Measurements from ENCODE around the gene B4GALNT3. TPM values are rescaled to one million over a fixed set of nuclear protein-coding genes. Genes with fewer than 3 reads are reported as not detected.

B4GALNT3 gene
- total and polyA plus RNA-seq, 2 of the 13 experiments (the other 11 are each of a cell fraction or from before 2014, with no cell fraction given): 3.2 to 4.4 TPM

DNA sequence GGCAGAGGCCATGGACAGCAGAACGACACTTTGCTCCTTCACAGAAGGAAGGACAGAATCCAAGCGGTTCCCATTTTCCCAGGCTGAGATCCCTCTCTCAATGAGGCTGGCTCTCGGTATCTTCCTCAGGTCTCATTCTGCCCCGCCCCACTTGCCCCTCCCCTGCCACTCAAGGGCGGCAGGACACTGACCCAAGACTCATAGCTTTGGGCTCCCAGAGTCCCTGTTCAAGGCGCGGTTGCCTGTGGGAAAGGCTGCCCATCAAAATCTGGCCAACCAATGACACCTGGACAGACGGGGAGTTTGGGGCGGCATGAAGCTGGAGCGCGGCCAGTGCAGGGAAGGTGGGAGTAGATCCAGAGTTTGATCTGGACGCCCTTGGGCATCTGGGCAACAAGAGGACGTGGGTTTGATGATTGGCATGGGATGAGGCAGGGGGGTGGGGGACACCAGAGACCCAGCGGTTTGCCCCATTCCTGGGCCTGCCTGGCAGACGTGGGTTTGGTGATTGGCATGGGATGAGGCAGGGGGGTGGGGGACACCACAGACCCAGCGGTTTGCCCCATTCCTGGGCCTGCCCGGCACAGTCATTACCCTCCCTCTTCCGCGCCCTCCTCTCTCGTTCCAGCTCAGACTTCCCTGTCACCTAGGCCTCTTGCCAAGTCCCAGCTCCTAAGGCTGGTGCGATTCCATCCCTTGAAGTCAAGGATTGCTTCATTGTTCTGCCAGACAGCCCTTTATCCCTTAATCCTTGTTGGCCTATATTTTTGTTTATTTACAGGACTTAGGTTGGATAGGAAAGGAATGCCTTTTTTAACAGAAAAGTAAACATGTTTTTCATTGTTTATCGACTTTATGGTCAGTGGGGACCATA is 111.4 kb downstream of the B4GALNT3 start (continued):
- TF ChIP-seq, protein P1, sequence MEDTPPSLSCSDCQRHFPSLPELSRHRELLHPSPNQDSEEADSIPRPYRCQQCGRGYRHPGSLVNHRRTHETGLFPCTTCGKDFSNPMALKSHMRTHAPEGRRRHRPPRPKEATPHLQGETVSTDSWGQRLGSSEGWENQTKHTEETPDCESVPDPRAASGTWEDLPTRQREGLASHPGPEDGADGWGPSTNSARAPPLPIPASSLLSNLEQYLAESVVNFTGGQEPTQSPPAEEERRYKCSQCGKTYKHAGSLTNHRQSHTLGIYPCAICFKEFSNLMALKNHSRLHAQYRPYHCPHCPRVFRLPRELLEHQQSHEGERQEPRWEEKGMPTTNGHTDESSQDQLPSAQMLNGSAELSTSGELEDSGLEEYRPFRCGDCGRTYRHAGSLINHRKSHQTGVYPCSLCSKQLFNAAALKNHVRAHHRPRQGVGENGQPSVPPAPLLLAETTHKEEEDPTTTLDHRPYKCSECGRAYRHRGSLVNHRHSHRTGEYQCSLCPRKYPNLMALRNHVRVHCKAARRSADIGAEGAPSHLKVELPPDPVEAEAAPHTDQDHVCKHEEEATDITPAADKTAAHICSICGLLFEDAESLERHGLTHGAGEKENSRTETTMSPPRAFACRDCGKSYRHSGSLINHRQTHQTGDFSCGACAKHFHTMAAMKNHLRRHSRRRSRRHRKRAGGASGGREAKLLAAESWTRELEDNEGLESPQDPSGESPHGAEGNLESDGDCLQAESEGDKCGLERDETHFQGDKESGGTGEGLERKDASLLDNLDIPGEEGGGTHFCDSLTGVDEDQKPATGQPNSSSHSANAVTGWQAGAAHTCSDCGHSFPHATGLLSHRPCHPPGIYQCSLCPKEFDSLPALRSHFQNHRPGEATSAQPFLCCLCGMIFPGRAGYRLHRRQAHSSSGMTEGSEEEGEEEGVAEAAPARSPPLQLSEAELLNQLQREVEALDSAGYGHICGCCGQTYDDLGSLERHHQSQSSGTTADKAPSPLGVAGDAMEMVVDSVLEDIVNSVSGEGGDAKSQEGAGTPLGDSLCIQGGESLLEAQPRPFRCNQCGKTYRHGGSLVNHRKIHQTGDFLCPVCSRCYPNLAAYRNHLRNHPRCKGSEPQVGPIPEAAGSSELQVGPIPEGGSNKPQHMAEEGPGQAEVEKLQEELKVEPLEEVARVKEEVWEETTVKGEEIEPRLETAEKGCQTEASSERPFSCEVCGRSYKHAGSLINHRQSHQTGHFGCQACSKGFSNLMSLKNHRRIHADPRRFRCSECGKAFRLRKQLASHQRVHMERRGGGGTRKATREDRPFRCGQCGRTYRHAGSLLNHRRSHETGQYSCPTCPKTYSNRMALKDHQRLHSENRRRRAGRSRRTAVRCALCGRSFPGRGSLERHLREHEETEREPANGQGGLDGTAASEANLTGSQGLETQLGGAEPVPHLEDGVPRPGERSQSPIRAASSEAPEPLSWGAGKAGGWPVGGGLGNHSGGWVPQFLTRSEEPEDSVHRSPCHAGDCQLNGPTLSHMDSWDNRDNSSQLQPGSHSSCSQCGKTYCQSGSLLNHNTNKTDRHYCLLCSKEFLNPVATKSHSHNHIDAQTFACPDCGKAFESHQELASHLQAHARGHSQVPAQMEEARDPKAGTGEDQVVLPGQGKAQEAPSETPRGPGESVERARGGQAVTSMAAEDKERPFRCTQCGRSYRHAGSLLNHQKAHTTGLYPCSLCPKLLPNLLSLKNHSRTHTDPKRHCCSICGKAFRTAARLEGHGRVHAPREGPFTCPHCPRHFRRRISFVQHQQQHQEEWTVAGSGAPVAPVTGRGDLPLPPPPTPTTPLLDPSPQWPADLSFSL (CRISPR knock-in tag; IDR thresholded peaks at IDR 0.05): no peak
- TF ChIP-seq EHMT2 (IDR thresholded peaks at IDR 0.05; ENCODE audit: borderline replicate concordance, low read depth, low read length) (no peak), THAP11 (CRISPR knock-in tag; IDR thresholded peaks at IDR 0.05) (peak; percentile 51), GTF2F1 (IDR thresholded peaks at IDR 0.05; ENCODE audit: low read length) (no peak), MEF2D (CRISPR knock-in tag; IDR thresholded peaks at IDR 0.05) (no peak), EEA1 (CRISPR knock-in tag; IDR thresholded peaks at IDR 0.05; ENCODE audit: borderline replicate concordance) (no peak), ZNF121 (CRISPR knock-in tag; IDR thresholded peaks at IDR 0.05) (0 out of 2 replicates have a peak, but pooled peaks have one; percentile 33), KAT8 (CRISPR knock-in tag; IDR thresholded peaks at IDR 0.05) (no peak)
- TF ChIP-seq, protein P2, sequence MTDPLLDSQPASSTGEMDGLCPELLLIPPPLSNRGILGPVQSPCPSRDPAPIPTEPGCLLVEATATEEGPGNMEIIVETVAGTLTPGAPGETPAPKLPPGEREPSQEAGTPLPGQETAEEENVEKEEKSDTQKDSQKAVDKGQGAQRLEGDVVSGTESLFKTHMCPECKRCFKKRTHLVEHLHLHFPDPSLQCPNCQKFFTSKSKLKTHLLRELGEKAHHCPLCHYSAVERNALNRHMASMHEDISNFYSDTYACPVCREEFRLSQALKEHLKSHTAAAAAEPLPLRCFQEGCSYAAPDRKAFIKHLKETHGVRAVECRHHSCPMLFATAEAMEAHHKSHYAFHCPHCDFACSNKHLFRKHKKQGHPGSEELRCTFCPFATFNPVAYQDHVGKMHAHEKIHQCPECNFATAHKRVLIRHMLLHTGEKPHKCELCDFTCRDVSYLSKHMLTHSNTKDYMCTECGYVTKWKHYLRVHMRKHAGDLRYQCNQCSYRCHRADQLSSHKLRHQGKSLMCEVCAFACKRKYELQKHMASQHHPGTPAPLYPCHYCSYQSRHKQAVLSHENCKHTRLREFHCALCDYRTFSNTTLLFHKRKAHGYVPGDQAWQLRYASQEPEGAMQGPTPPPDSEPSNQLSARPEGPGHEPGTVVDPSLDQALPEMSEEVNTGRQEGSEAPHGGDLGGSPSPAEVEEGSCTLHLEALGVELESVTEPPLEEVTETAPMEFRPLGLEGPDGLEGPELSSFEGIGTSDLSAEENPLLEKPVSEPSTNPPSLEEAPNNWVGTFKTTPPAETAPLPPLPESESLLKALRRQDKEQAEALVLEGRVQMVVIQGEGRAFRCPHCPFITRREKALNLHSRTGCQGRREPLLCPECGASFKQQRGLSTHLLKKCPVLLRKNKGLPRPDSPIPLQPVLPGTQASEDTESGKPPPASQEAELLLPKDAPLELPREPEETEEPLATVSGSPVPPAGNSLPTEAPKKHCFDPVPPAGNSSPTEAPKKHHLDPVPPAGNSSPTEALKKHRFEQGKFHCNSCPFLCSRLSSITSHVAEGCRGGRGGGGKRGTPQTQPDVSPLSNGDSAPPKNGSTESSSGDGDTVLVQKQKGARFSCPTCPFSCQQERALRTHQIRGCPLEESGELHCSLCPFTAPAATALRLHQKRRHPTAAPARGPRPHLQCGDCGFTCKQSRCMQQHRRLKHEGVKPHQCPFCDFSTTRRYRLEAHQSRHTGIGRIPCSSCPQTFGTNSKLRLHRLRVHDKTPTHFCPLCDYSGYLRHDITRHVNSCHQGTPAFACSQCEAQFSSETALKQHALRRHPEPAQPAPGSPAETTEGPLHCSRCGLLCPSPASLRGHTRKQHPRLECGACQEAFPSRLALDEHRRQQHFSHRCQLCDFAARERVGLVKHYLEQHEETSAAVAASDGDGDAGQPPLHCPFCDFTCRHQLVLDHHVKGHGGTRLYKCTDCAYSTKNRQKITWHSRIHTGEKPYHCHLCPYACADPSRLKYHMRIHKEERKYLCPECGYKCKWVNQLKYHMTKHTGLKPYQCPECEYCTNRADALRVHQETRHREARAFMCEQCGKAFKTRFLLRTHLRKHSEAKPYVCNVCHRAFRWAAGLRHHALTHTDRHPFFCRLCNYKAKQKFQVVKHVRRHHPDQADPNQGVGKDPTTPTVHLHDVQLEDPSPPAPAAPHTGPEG (CRISPR knock-in tag; IDR thresholded peaks at IDR 0.05): no peak
- TF ChIP-seq, protein P3, sequence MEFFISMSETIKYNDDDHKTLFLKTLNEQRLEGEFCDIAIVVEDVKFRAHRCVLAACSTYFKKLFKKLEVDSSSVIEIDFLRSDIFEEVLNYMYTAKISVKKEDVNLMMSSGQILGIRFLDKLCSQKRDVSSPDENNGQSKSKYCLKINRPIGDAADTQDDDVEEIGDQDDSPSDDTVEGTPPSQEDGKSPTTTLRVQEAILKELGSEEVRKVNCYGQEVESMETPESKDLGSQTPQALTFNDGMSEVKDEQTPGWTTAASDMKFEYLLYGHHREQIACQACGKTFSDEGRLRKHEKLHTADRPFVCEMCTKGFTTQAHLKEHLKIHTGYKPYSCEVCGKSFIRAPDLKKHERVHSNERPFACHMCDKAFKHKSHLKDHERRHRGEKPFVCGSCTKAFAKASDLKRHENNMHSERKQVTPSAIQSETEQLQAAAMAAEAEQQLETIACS (CRISPR knock-in tag; IDR thresholded peaks at IDR 0.05): no peak
- TF ChIP-seq, protein P4, sequence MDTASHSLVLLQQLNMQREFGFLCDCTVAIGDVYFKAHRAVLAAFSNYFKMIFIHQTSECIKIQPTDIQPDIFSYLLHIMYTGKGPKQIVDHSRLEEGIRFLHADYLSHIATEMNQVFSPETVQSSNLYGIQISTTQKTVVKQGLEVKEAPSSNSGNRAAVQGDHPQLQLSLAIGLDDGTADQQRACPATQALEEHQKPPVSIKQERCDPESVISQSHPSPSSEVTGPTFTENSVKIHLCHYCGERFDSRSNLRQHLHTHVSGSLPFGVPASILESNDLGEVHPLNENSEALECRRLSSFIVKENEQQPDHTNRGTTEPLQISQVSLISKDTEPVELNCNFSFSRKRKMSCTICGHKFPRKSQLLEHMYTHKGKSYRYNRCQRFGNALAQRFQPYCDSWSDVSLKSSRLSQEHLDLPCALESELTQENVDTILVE (CRISPR knock-in tag; IDR thresholded peaks at IDR 0.05): no peak
